K562 (cell line): ENCODE data around the gene COX11. TPM values are rescaled to one million over a fixed set of nuclear protein-coding genes. Genes with fewer than 3 reads are reported as not detected.

Source experiments
- ATAC-seq: fragments of 200-7000 bp; cut with Tn5 transposase; 3 replicates; pipeline ENCODE4 v1.9.1; 2020; ENCODE audit warnings: moderate library complexity
- BruUV-seq: library from RNA; stranded (reverse); fragments of 400-500 nt; replicated peaks from 2 replicates; lab custom pipeline; 2021; lab: Mats Ljungman, UMichigan
- CTCF ChIA-PET: fragments of 300-600 bp; formaldehyde crosslinking; extraction: SDS; loops from one replicate; lab custom pipeline; 2021; ENCODE audit warnings: low intra/inter-chr PET ratio; lab: Yijun Ruan, JAX
- POLR2A ChIA-PET: fragments of 300-600, 350-650 bp; sonication (Branson Sonifier 250); formaldehyde crosslinking; extraction: SDS; loops from one replicate; lab custom pipeline; 2021; ENCODE audit warnings: antibody characterized with exemption, inconsistent platforms; lab: Yijun Ruan, JAX
- DNase-seq, 4 experiments: peaks; one replicate each; pipeline versions ENCODE4 v3.0.0 to v3.0.0-alpha.2; 2011 to 2018; ENCODE audit warnings: low spot score in 3 of 4, mixed read lengths in 3 of 4; ENCODE audit errors: extremely low read depth in 1 of 4
- FAIRE-seq: peaks from 2 replicates; lab custom pipeline; 2011; peaks lifted over from hg19 to GRCh38; lab: Jason Lieb, UNC
- H2AFZ ChIP-seq: 2 replicates; pipeline ENCODE4 v1.6.0; 2011; ENCODE audit warnings: low read depth, low read length, control low read depth, inconsistent platforms
- H3K27ac ChIP-seq: fragments of 200-600 bp; 3 replicates; pipeline ENCODE4 v1.8.0; 2011; ENCODE audit warnings: low read depth, mild to moderate bottlenecking, control low read depth, inconsistent platforms, low read length, moderate library complexity, mixed read lengths; ENCODE audit errors: extremely low read depth
- H3K27me3 ChIP-seq, 2 experiments: fragments of 300-600 bp in 1 of 2; 2 replicates in 1 of 2; 3 replicates in 1 of 2; pipeline versions ENCODE4 v1.6.0 to v1.8.0; 2011; ENCODE audit warnings: inconsistent platforms in 2 of 2, low read length in 2 of 2, mild to moderate bottlenecking in 1 of 2, mixed read lengths in 1 of 2, moderate library complexity in 1 of 2; ENCODE audit not compliant: control insufficient read depth in 2 of 2, insufficient read depth in 2 of 2
- H3K36me3 ChIP-seq: fragments of 300-600 bp; 3 replicates; pipeline ENCODE4 v1.8.0; 2011; ENCODE audit warnings: mild to moderate bottlenecking, low read length, inconsistent platforms; ENCODE audit not compliant: control insufficient read depth, insufficient read depth
- H3K4me1 ChIP-seq, 2 experiments: fragments of 200-600 bp in 1 of 2; replicated peaks in 1 of 2; 2 replicates in 1 of 2; 3 replicates in 1 of 2; pipeline versions ENCODE4 v1.5.1 to v1.8.0; 2011; ENCODE audit warnings: inconsistent platforms in 2 of 2, low read length in 2 of 2, mild to moderate bottlenecking in 1 of 2, mixed read lengths in 1 of 2, moderate library complexity in 1 of 2; ENCODE audit not compliant: control insufficient read depth in 2 of 2, insufficient read depth in 2 of 2
- H3K4me2 ChIP-seq: 2 replicates; pipeline ENCODE4 v1.6.1; 2011; ENCODE audit warnings: low read length, control low read depth, inconsistent platforms, mixed read lengths; ENCODE audit not compliant: insufficient read depth
- H3K4me3 ChIP-seq: fragments of 200-600 bp; sonication (generic), shearing (Covaris generic); 2 replicates; pipeline ENCODE4 v1.5.1; 2016; ENCODE audit warnings: control low read depth, inconsistent platforms
- H3K79me2 ChIP-seq: fragments of 200-600 bp; 3 replicates; pipeline ENCODE4 v1.8.0; 2011; ENCODE audit warnings: low read length, inconsistent platforms; ENCODE audit not compliant: control insufficient read depth, insufficient read depth
- H3K9ac ChIP-seq, 2 experiments: 2 replicates each; pipeline versions ENCODE4 v1.6.0 to v1.6.1; 2011; ENCODE audit warnings: low read depth in 2 of 2, low read length in 2 of 2, control low read depth in 1 of 2, inconsistent platforms in 1 of 2, mild to moderate bottlenecking in 1 of 2, mixed read lengths in 1 of 2; ENCODE audit not compliant: insufficient read depth in 1 of 2
- H3K9me1 ChIP-seq: one replicate; pipeline ENCODE4 v1.6.0; 2011; ENCODE audit warnings: inconsistent platforms, mild to moderate bottlenecking, low read length, moderate library complexity; ENCODE audit not compliant: control insufficient read depth, insufficient read depth
- H3K9me3 ChIP-seq: replicated peaks from 2 replicates; pipeline ENCODE4 v1.5.1; 2011; ENCODE audit warnings: low read depth, low read length, inconsistent platforms; ENCODE audit not compliant: control insufficient read depth, insufficient read depth
- H4K20me1 ChIP-seq: replicated peaks from 2 replicates; pipeline ENCODE4 v1.6.1; 2011; ENCODE audit warnings: low read length, inconsistent platforms, mixed read lengths; ENCODE audit not compliant: control insufficient read depth, insufficient read depth
- CBX5 ChIP-seq: IDR thresholded peaks from 2 replicates; pipeline ENCODE4 v1.6.1; 2014; ENCODE audit warnings: low read depth, borderline replicate concordance
- CEBPB ChIP-seq: fragments of 450-650 bp; IDR thresholded peaks from 2 replicates; pipeline ENCODE4 v1.6.1; 2016; ENCODE audit warnings: missing genetic modification characterization, missing compliant biosample characterization
- CEBPG ChIP-seq, 3 experiments: fragments of 200-800 bp in 1 of 3; sonication (Bioruptor generic) in 1 of 3; sonication (generic) in 1 of 3; formaldehyde crosslinking in 1 of 3; IDR thresholded peaks in 2 of 3; conservative IDR thresholded peaks in 1 of 3; 2 replicates each; pipeline versions ENCODE4 v1.6.1 to v1.8.0; 2016 to 2022; ENCODE audit warnings: missing compliant biosample characterization in 2 of 3, missing genetic modification characterization in 2 of 3, mild to moderate bottlenecking in 1 of 3, missing genetic modification reagents in 1 of 3
- GATAD2B ChIP-seq: fragments of 450-650 bp; IDR thresholded peaks from 2 replicates; pipeline ENCODE4 v1.6.1; 2017; ENCODE audit warnings: mild to moderate bottlenecking, borderline replicate concordance
- SMC3 ChIP-seq: conservative IDR thresholded peaks from 2 replicates; pipeline ENCODE4 v1.6.1; 2011; ENCODE audit warnings: low read depth, low read length, improper control_type of control experiment; ENCODE audit not compliant: insufficient read depth
- SOX6 ChIP-seq: fragments of 450-650 bp; IDR thresholded peaks from 2 replicates; pipeline ENCODE4 v1.6.1; 2014; ENCODE audit warnings: mild to moderate bottlenecking
- ZEB2 ChIP-seq: fragments of 450-650 bp; IDR thresholded peaks from 2 replicates; pipeline ENCODE4 v1.6.1; 2016
- WGBS: fragments of 100-300 bp; shearing (Covaris generic); methylation state at CpG from one replicate; pipeline ENCODE4 v1.1.6; 2016; ENCODE audit warnings: low coverage, mixed read lengths; ENCODE audit not compliant: insufficient coverage; ENCODE audit errors: missing lambda C conversion rate; 5-methylcytosine and 5-hydroxymethylcytosine counted together
- in situ Hi-C: fragments of 300-500 bp; cut with MboI; formaldehyde crosslinking; loops from 4 replicates; pipeline ENCODE4 v1.15.0; 2018; ENCODE audit warnings: inconsistent platforms, mixed read lengths
- intact Hi-C: fragments of 100-400 bp; cut with micrococcal nuclease; formaldehyde crosslinking; loops from 2 replicates; pipeline ENCODE4 v1.14.2; 2022
- polyA plus RNA-seq, 8 experiments: library from polyadenylated mRNA; depleted of rRNA in 4 of 8; stranded (reverse) in 5 of 8; unstranded in 3 of 8; fragments of >200 nt; fragmentation: Nextera tagmentation in 2 of 8; fragmentation: Illumina TruSeq in 1 of 8; extraction: Ambion mirVana in 2 of 8; extraction: Trizol in 1 of 8; gene quantifications; 2 replicates each; pipeline versions ENCODE4 v1.2.1 to v1.2.3, GENCODE V29; 2011 to 2014; ENCODE audit warnings: inconsistent platforms in 1 of 8, missing spikeins in 1 of 8
- total RNA-seq, 7 experiments: library from RNA; depleted of rRNA in 6 of 7; stranded (reverse); fragments of >200 nt in 6 of 7; fragmentation: Illumina TruSeq in 2 of 7; extraction: Trizol in 2 of 7; gene quantifications; 2 replicates each; pipeline versions ENCODE4 v1.2.1 to v1.2.3, GENCODE V29; 2011 to 2021; ENCODE audit warnings: low replicate concordance in 1 of 7
- TF ChIP-seq, protein P1 (sequence below), 2 experiments: fragments of 450-650 bp; formaldehyde crosslinking in 1 of 2; IDR thresholded peaks; 2 replicates each; pipeline versions ENCODE4 v1.4.0 to v1.6.1; 2014 to 2020; ENCODE audit warnings: mild to moderate bottlenecking in 2 of 2, borderline replicate concordance in 1 of 2, low read depth in 1 of 2
- TF ChIP-seq, protein P2 (sequence below), 3 experiments: IDR thresholded peaks in 2 of 3; conservative IDR thresholded peaks in 1 of 3; 2 replicates each; pipeline ENCODE4 v1.5.1; 2011 to 2012; ENCODE audit warnings: low read length in 3 of 3, mild to moderate bottlenecking in 3 of 3, control low read depth in 2 of 3, improper control_type of control experiment in 1 of 3, inconsistent platforms in 1 of 3, low read depth in 1 of 3, mixed read lengths in 1 of 3, moderate library complexity in 1 of 3; ENCODE audit not compliant: insufficient read depth in 2 of 3

COX11 gene
- total and polyA plus RNA-seq, 9 of the 15 experiments (the other 6 are each of a cell fraction or from before 2014, with no cell fraction given): 18.5 to 112 (median 30.7) TPM

DNA sequence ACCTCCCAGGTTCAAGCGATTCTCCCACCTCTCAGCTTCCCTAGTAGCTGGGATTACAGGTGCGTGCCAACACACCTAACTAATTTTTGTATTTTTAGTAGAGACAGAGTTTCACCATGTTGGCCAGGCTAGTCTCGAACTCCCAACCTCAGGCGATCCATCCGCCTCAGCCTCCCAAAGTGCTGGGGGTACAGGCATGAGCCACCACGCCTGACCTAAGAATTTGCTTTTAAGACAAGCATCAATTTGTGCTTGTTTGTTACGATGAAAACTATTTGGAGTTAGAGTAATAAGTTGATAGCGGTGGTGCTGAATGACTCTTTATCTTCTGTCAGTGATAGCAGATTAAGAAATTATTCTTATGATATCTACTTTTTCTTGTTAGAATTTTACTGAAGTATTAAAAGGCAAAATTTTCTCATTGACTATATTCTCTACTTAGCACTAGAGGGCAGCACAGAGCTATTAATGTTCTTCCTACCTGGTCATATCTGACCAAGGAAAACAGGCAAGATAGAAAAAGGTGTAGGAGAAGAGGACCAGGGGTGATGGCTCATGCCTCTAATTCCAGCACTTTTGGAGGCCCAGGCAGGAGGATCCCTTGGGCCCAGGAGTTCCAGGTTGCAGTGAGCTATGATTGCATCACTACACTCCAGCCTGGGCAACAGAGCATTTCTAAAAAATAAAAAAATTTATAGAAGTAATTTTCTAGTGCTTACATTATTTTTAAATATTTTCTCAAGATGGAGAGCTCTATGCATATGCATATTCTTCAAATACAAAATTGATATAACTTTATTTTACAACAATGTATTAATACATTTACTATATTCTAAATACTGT lies 24.6 kb upstream of the COX11 start:
- H3K36me3 ChIP-seq: peaks cover 25% of the 10 kb centered on the region; the same call in 2 of the 3 replicates
- BruUV-seq: no TSS peak
- FAIRE-seq (peak; percentile 74), ATAC-seq (peak; percentile 74), DNase-seq (peak; percentile 35 to 69 (median 37))
- H2AFZ ChIP-seq: no peak overlapping the region
- intact Hi-C loops: loop anchor here (1.0 to 10.0 kb wide), 4 partner anchors 182 to 521 kb away; no protein-coding TSS in a partner anchor
- no peak overlapping the region for H3K4me2 ChIP-seq
- no peak overlapping the region for H3K4me3 ChIP-seq
- no peaks in the 10 kb centered on the region for H3K27me3 ChIP-seq
- ChIA-PET POLR2A (interaction anchor here (0.6 to 1.0 kb wide), 3 partner anchors 34 to 1266 kb away, joined by 3 to 4 read pairs (median 4); no protein-coding TSS in a partner anchor), CTCF (interaction anchor here (0.6 to 1.1 kb wide), 7 partner anchors 299 to 535 kb away, joined by 3 to 6 read pairs (median 4); no protein-coding TSS in a partner anchor)
- 48% methylated on average over 8 of the region's 8 CpGs for WGBS
- no peaks in the 10 kb centered on the region for H3K9me1 ChIP-seq
- H3K4me1 ChIP-seq: no peaks in the 10 kb centered on the region
- H3K79me2 ChIP-seq: no peaks in the 10 kb centered on the region
- no peaks in the 10 kb centered on the region for H3K9me3 ChIP-seq
- in situ Hi-C loops: loop anchor here (5.0 to 10.0 kb wide), 2 partner anchors 364 to 522 kb away; partner anchors contain the start of gene SMIM36
- no peak overlapping the region for H3K9ac ChIP-seq
- H3K27ac ChIP-seq: no peak overlapping the region
- no peaks in the 10 kb centered on the region for H4K20me1 ChIP-seq
- TF ChIP-seq CEBPB (tag): peak; percentile 48; the same call in 1 of the 2 replicates
- TF ChIP-seq ZEB2: peak; percentile 58; the same call in 1 of the 2 replicates
- TF ChIP-seq CEBPG (CRISPR knock-in tag; IDR thresholded peaks at IDR 0.05): peak; percentile 25; the same call in 1 of the 2 replicates
- TF ChIP-seq CEBPG (tag; conservative IDR thresholded peaks at IDR 0.05 in 1 of 2, IDR thresholded peaks at IDR 0.05 in 1 of 2): peak; percentile 55 to 90; a peak in 3 of 4 replicates
- TF ChIP-seq, protein P1, sequence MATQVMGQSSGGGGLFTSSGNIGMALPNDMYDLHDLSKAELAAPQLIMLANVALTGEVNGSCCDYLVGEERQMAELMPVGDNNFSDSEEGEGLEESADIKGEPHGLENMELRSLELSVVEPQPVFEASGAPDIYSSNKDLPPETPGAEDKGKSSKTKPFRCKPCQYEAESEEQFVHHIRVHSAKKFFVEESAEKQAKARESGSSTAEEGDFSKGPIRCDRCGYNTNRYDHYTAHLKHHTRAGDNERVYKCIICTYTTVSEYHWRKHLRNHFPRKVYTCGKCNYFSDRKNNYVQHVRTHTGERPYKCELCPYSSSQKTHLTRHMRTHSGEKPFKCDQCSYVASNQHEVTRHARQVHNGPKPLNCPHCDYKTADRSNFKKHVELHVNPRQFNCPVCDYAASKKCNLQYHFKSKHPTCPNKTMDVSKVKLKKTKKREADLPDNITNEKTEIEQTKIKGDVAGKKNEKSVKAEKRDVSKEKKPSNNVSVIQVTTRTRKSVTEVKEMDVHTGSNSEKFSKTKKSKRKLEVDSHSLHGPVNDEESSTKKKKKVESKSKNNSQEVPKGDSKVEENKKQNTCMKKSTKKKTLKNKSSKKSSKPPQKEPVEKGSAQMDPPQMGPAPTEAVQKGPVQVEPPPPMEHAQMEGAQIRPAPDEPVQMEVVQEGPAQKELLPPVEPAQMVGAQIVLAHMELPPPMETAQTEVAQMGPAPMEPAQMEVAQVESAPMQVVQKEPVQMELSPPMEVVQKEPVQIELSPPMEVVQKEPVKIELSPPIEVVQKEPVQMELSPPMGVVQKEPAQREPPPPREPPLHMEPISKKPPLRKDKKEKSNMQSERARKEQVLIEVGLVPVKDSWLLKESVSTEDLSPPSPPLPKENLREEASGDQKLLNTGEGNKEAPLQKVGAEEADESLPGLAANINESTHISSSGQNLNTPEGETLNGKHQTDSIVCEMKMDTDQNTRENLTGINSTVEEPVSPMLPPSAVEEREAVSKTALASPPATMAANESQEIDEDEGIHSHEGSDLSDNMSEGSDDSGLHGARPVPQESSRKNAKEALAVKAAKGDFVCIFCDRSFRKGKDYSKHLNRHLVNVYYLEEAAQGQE (IDR thresholded peaks at IDR 0.05; ENCODE audit: borderline replicate concordance): peak; percentile 54; the same call in 1 of the 2 replicates
- TF ChIP-seq, protein P1 (CRISPR knock-in tag; IDR thresholded peaks at IDR 0.05; ENCODE audit: low read depth): no peak
- TF ChIP-seq SMC3: peak; percentile 26; the same call in 1 of the 2 replicates
- no peak for TF ChIP-seq SOX6
- no peak for TF ChIP-seq CBX5
- TF ChIP-seq, protein P2, sequence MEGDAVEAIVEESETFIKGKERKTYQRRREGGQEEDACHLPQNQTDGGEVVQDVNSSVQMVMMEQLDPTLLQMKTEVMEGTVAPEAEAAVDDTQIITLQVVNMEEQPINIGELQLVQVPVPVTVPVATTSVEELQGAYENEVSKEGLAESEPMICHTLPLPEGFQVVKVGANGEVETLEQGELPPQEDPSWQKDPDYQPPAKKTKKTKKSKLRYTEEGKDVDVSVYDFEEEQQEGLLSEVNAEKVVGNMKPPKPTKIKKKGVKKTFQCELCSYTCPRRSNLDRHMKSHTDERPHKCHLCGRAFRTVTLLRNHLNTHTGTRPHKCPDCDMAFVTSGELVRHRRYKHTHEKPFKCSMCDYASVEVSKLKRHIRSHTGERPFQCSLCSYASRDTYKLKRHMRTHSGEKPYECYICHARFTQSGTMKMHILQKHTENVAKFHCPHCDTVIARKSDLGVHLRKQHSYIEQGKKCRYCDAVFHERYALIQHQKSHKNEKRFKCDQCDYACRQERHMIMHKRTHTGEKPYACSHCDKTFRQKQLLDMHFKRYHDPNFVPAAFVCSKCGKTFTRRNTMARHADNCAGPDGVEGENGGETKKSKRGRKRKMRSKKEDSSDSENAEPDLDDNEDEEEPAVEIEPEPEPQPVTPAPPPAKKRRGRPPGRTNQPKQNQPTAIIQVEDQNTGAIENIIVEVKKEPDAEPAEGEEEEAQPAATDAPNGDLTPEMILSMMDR (IDR thresholded peaks at IDR 0.05 in 2 of 3, conservative IDR thresholded peaks at IDR 0.05 in 1 of 3; ENCODE audit: insufficient read depth in 2 of 3, low read depth in 1 of 3, low read length in 3 of 3): peak; percentile 35 to 72 (median 35); a peak in 4 of 6 replicates
- TF ChIP-seq GATAD2B: 0 out of 2 replicates have a peak, but pooled peaks have one; percentile 21
